Astrocyte (in vitro differentiated cells and primary cell): Measurements from ENCODE around the gene MSL2. TPM values are rescaled to one million over a fixed set of nuclear protein-coding genes. Genes with fewer than 3 reads are reported as not detected.
A peak's percentile ranks its signal among the peaks of the same experiment; 100 is the strongest.

Experiments used
- DNase-seq: peaks from one replicate; pipeline ENCODE4 v3.0.0-alpha.2; 2010; ENCODE audit warnings: low read depth
- FAIRE-seq: peaks from 2 replicates; lab custom pipeline; 2011; peaks lifted over from hg19 to GRCh38; lab: Jason Lieb, UNC
- H2AFZ ChIP-seq: 2 replicates; pipeline ENCODE4 v1.6.0; 2012; ENCODE audit warnings: low read depth, low read length, inconsistent platforms
- H3K27ac ChIP-seq: 2 replicates; pipeline ENCODE4 v1.5.1; 2011; ENCODE audit warnings: low read depth, low read length, inconsistent platforms
- H3K27me3 ChIP-seq: 2 replicates; pipeline ENCODE4 v1.6.0; 2011; ENCODE audit warnings: low read length, inconsistent platforms; ENCODE audit not compliant: insufficient read depth
- H3K36me3 ChIP-seq: 2 replicates; pipeline ENCODE4 v1.5.1; 2011; ENCODE audit warnings: low read length, inconsistent platforms; ENCODE audit not compliant: insufficient read depth
- H3K4me1 ChIP-seq: 2 replicates; pipeline ENCODE4 v1.5.1; 2011; ENCODE audit warnings: low read length, inconsistent platforms; ENCODE audit not compliant: insufficient read depth
- H3K4me2 ChIP-seq: 2 replicates; pipeline ENCODE4 v1.6.0; 2012; ENCODE audit warnings: low read length, inconsistent platforms
- H3K4me3 ChIP-seq: 2 replicates; pipeline ENCODE4 v1.5.1; 2011; ENCODE audit warnings: low read depth, mild to moderate bottlenecking, low read length, inconsistent platforms; ENCODE audit not compliant: insufficient read depth
- H3K79me2 ChIP-seq: 2 replicates; pipeline ENCODE4 v1.6.0; 2012; ENCODE audit warnings: mild to moderate bottlenecking, low read length, inconsistent platforms; ENCODE audit not compliant: insufficient read depth
- H3K9ac ChIP-seq: 2 replicates; pipeline ENCODE4 v1.6.0; 2012; ENCODE audit warnings: mild to moderate bottlenecking, low read length, inconsistent platforms
- H3K9me3 ChIP-seq: 2 replicates; pipeline ENCODE4 v1.5.1; 2012; ENCODE audit warnings: low read depth, mild to moderate bottlenecking, low read length, inconsistent platforms; ENCODE audit not compliant: insufficient read depth
- H4K20me1 ChIP-seq: 2 replicates; pipeline ENCODE4 v1.6.0; 2012; ENCODE audit warnings: low read length, inconsistent platforms; ENCODE audit not compliant: insufficient read depth
- H3K27ac Mint-ChIP-seq: one replicate; pipeline ENCODE4 v1.8.0; 2021; ENCODE audit warnings: mild to moderate bottlenecking, mixed read lengths; ENCODE audit not compliant: unreplicated experiment
- H3K27me3 Mint-ChIP-seq: one replicate; pipeline ENCODE4 v1.8.0; 2021; ENCODE audit warnings: low read depth, mixed read lengths; ENCODE audit not compliant: unreplicated experiment
- H3K36me3 Mint-ChIP-seq: one replicate; pipeline ENCODE4 v1.8.0; 2021; ENCODE audit warnings: low read depth, mixed read lengths; ENCODE audit not compliant: unreplicated experiment
- H3K4me1 Mint-ChIP-seq: one replicate; pipeline ENCODE4 v1.8.0; 2021; ENCODE audit warnings: low read depth, mixed read lengths; ENCODE audit not compliant: unreplicated experiment
- H3K4me3 Mint-ChIP-seq: one replicate; pipeline ENCODE4 v1.8.0; 2021; ENCODE audit warnings: mild to moderate bottlenecking, moderate library complexity, mixed read lengths; ENCODE audit not compliant: unreplicated experiment
- H3K9me3 Mint-ChIP-seq: one replicate; pipeline ENCODE4 v1.8.0; 2021; ENCODE audit warnings: mild to moderate bottlenecking, mixed read lengths; ENCODE audit not compliant: unreplicated experiment
- CTCF ChIP-seq: IDR thresholded peaks from 2 replicates; pipeline ENCODE4 v1.5.1; 2011; ENCODE audit warnings: low read depth, mild to moderate bottlenecking, inconsistent platforms, low read length, moderate library complexity; ENCODE audit not compliant: insufficient read depth
- EZH2 ChIP-seq: IDR thresholded peaks from 2 replicates; pipeline ENCODE4 v1.6.1; 2012; ENCODE audit warnings: mild to moderate bottlenecking, low read length, inconsistent platforms; ENCODE audit not compliant: insufficient read depth
- total RNA-seq: library from RNA; stranded (reverse); gene quantifications from 2 replicates; pipeline ENCODE4 v1.2.1, GENCODE V29; 2021

Gene MSL2
- total RNA-seq, 1 donor from 2014 or later = 20.1 TPM

DNA sequence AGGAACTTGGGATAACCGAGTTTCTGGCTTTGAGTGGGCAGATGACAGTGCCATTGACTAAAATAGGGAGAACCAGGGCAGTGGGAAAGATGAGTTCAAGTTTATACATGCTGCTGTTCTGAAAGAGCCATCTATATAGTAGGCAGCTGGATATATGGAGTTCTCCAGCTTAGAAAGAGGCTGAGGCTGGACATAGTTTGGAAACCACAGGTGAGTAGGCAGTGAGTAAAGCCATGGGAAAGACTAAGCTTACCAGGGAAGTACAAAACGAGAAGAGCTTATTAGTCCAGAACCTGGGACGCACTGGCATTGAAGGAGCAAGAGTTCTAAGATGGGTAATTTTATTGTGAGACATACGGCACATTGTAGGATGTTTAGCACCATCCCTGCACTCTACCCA, 54.2 kb downstream of the MSL2 start:
- FAIRE-seq = no peak
- H3K4me3 ChIP-seq = no peak overlapping the region
- H3K9me3 ChIP-seq = no peaks in the 10 kb centered on the region
- Mint-ChIP-seq H3K36me3 (peaks cover 12% of the 10 kb centered on the region), H3K4me3 (no peak overlapping the region), H3K4me1 (peaks cover 32% of the 10 kb centered on the region), H3K9me3 (no peaks in the 10 kb centered on the region), H3K27ac (peak overlapping the region; percentile 93), H3K27me3 (no peaks in the 10 kb centered on the region)
- peaks cover 11% of the 10 kb centered on the region for H3K79me2 ChIP-seq
- H3K9ac ChIP-seq = peak overlapping the region; percentile 43
- peak overlapping the region; percentile 81 for H3K27ac ChIP-seq
- H3K4me2 ChIP-seq = peak overlapping the region; percentile 46
- H4K20me1 ChIP-seq = peaks cover under 1% of the 10 kb centered on the region
- peak; percentile 52 for DNase-seq
- no peak overlapping the region for H2AFZ ChIP-seq
- peaks cover 18% of the 10 kb centered on the region for H3K4me1 ChIP-seq
- TF ChIP-seq EZH2 = no peak
- no peak for TF ChIP-seq CTCF
- peaks cover 7% of the 10 kb centered on the region for H3K36me3 ChIP-seq
- no peaks in the 10 kb centered on the region for H3K27me3 ChIP-seq

DNA sequence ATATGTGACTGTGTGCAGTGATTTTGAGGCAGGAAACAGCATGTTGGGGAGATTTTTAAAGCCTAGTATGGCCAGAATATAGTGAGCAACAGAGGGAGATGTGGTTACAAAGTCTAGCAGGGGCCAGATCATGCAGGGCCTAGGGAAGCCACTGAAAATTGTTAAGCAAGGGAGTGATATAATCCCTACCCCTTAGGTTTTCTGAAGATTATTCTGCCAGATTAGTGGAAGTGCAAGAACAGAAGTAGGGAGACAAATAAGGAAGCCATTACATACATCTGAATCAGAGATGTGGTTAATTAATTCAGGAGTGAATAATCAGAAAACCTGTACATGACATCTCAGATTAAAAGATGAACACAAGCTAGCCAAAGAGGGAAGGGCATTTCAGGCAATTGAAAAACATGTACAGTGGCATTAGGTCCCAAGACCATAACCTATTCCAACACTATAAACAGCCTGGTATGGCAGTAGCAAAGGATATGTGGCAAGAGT, 54.8 kb downstream of the MSL2 start:
- Histone ChIP-seq H3K9ac (no peak overlapping the region), H3K27me3 (no peaks in the 10 kb centered on the region), H3K27ac (peak overlapping the region; percentile 81), H4K20me1 (no peaks in the 10 kb centered on the region), H3K4me1 (peaks cover 18% of the 10 kb centered on the region), H3K79me2 (peaks cover 7% of the 10 kb centered on the region), H2AFZ (no peak overlapping the region), H3K9me3 (no peaks in the 10 kb centered on the region), H3K36me3 (peaks cover 7% of the 10 kb centered on the region), H3K4me2 (peak overlapping the region; percentile 46), H3K4me3 (no peak overlapping the region)
- H3K27me3 Mint-ChIP-seq = no peaks in the 10 kb centered on the region
- peak overlapping the region; percentile 93 for H3K27ac Mint-ChIP-seq
- FAIRE-seq (no peak), DNase-seq (peak; percentile 30)
- peaks cover 32% of the 10 kb centered on the region for H3K4me1 Mint-ChIP-seq
- TF ChIP-seq CTCF (no peak), EZH2 (no peak)
- peaks cover 12% of the 10 kb centered on the region for H3K36me3 Mint-ChIP-seq
- no peaks in the 10 kb centered on the region for H3K9me3 Mint-ChIP-seq
- no peak overlapping the region for H3K4me3 Mint-ChIP-seq

GRCh38 chr3:136136454-136136853, 59.7 kb downstream of the MSL2 start:
- Histone ChIP-seq H3K9me3 (no peaks in the 10 kb centered on the region), H2AFZ (no peak overlapping the region), H4K20me1 (no peaks in the 10 kb centered on the region), H3K4me1 (peaks cover under 1% of the 10 kb centered on the region), H3K4me3 (no peak overlapping the region), H3K36me3 (no peaks in the 10 kb centered on the region), H3K4me2 (no peak overlapping the region), H3K27me3 (no peaks in the 10 kb centered on the region), H3K79me2 (no peaks in the 10 kb centered on the region), H3K27ac (no peak overlapping the region), H3K9ac (no peak overlapping the region)
- TF ChIP-seq EZH2 (no peak), CTCF (no peak)
- Mint-ChIP-seq H3K27me3 (no peaks in the 10 kb centered on the region), H3K4me1 (peaks cover 11% of the 10 kb centered on the region), H3K9me3 (peaks cover 3% of the 10 kb centered on the region), H3K4me3 (no peak overlapping the region), H3K27ac (no peak overlapping the region), H3K36me3 (peaks cover 3% of the 10 kb centered on the region)
- FAIRE-seq = no peak
- no peak for DNase-seq
